ENCODE measurements around the gene CCZ1.
"Not testable (repeated sequence)": the region's sequence is repeated elsewhere in the genome, so short reads cannot be mapped to it uniquely, and the experiment has no call there.

CCZ1 gene

GRCh38 chr7:5870311-5870710 lies 28.2 kb upstream of the CCZ1 start:
- H3K4me2 ChIP-seq (ENCODE audit: low read length): no peak overlapping the region

DNA sequence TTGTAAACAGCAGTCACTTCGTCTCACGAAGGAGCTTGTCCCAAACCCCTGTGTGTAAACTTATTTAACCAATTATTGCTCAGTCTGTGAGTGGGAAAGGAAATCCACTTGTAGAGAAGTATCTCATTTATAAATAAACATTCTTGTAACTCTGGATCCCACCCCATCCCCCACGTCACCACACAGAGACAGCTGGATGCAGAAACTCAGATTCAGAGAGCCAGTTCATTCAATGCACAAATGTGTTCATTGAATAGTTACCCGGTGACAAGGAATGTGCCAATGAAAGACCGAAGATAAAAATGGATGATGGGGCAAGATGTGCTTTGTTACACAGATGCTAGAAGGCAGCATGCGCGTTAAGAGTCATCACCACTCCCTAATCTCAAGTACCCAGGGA lies 26.2 kb upstream of the CCZ1 start:
- Histone ChIP-seq H4K20me1 (ENCODE audit: insufficient read depth, low read length) (no peaks in the 10 kb centered on the region), H3K79me2 (ENCODE audit: low read length) (no peaks in the 10 kb centered on the region), H3K27ac (ENCODE audit: low read length) (no peak overlapping the region), H3K27me3 (ENCODE audit: low read depth, low read length) (no peaks in the 10 kb centered on the region), H3K9me3 (ENCODE audit: insufficient read depth, low read length) (no peaks in the 10 kb centered on the region), H2AFZ (ENCODE audit: low read depth, low read length) (no peak overlapping the region), H3K4me2 (ENCODE audit: low read length) (no peak overlapping the region), H3K9ac (ENCODE audit: low read length) (no peak overlapping the region), H3K4me3 (ENCODE audit: low read length) (no peak overlapping the region), H3K36me3 (replicated peaks; ENCODE audit: low read depth, low read length) (no peaks in the 10 kb centered on the region), H3K4me1 (ENCODE audit: low read length) (no peaks in the 10 kb centered on the region)
- TF ChIP-seq, protein P1, sequence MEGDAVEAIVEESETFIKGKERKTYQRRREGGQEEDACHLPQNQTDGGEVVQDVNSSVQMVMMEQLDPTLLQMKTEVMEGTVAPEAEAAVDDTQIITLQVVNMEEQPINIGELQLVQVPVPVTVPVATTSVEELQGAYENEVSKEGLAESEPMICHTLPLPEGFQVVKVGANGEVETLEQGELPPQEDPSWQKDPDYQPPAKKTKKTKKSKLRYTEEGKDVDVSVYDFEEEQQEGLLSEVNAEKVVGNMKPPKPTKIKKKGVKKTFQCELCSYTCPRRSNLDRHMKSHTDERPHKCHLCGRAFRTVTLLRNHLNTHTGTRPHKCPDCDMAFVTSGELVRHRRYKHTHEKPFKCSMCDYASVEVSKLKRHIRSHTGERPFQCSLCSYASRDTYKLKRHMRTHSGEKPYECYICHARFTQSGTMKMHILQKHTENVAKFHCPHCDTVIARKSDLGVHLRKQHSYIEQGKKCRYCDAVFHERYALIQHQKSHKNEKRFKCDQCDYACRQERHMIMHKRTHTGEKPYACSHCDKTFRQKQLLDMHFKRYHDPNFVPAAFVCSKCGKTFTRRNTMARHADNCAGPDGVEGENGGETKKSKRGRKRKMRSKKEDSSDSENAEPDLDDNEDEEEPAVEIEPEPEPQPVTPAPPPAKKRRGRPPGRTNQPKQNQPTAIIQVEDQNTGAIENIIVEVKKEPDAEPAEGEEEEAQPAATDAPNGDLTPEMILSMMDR (IDR thresholded peaks at IDR 0.05; ENCODE audit: low read depth, low read length): no peak
- TF ChIP-seq EZH2phosphoT487 (IDR thresholded peaks at IDR 0.05; ENCODE audit: low read depth): no peak

More at GRCh38 chr7:5870311-5870710, 28.2 kb upstream of the CCZ1 start:
- H3K9ac ChIP-seq (ENCODE audit: low read length): no peak overlapping the region
- no peaks in the 10 kb centered on the region for H3K79me2 ChIP-seq (ENCODE audit: low read length)
- no peak for TF ChIP-seq EZH2phosphoT487 (IDR thresholded peaks at IDR 0.05; ENCODE audit: low read depth)
- TF ChIP-seq, protein P1 (IDR thresholded peaks at IDR 0.05; ENCODE audit: low read depth, low read length): no peak
- H3K4me3 ChIP-seq (ENCODE audit: low read length): no peak overlapping the region
- H3K4me1 ChIP-seq (ENCODE audit: low read length): peaks cover 8% of the 10 kb centered on the region
- no peaks in the 10 kb centered on the region for H3K9me3 ChIP-seq (ENCODE audit: insufficient read depth, low read length)
- H3K27me3 ChIP-seq (ENCODE audit: low read depth, low read length): no peaks in the 10 kb centered on the region
- H2AFZ ChIP-seq (ENCODE audit: low read depth, low read length): no peak overlapping the region
- H3K36me3 ChIP-seq (replicated peaks; ENCODE audit: low read depth, low read length): no peaks in the 10 kb centered on the region
- H4K20me1 ChIP-seq (ENCODE audit: insufficient read depth, low read length): no peaks in the 10 kb centered on the region
- no peak overlapping the region for H3K27ac ChIP-seq (ENCODE audit: low read length)

DNA sequence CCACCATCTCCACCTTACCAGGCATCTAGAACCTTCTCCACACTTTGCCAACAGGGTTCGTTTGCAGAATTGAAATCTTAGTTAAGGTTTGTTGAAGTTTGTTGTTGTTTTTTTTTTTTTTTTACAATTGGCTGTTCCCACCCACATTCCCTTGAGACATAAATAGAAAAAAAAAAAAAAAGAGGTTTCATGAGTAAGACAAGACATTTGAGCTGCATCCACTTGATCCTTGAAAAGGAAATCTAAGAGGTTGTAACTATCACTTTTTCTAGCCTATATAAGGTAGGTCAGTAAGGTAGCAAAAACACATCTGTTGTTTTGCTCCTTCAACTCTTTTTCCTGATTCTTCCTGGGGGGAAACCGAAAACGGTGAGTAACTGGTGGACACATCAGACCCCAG lies 18.9 kb upstream of the CCZ1 start:
- not testable (repeated sequence) for H3K27me3 ChIP-seq (ENCODE audit: low read depth, low read length); H3K4me3 ChIP-seq (ENCODE audit: low read length); H3K79me2 ChIP-seq (ENCODE audit: low read length); H3K4me2 ChIP-seq (ENCODE audit: low read length); H3K36me3 ChIP-seq (replicated peaks; ENCODE audit: low read depth, low read length); H2AFZ ChIP-seq (ENCODE audit: low read depth, low read length); H3K4me1 ChIP-seq (ENCODE audit: low read length); H3K9me3 ChIP-seq (ENCODE audit: insufficient read depth, low read length); H3K27ac ChIP-seq (ENCODE audit: low read length); H4K20me1 ChIP-seq (ENCODE audit: insufficient read depth, low read length); H3K9ac ChIP-seq (ENCODE audit: low read length)

GRCh38 chr7:5880106-5880505 lies 18.4 kb upstream of the CCZ1 start:
- not testable (repeated sequence) for H3K79me2 ChIP-seq (ENCODE audit: low read length)

GRCh38 chr7:5884431-5884830 lies 14.1 kb upstream of the CCZ1 start:
- H3K27me3 ChIP-seq (ENCODE audit: low read depth, low read length); H3K4me1 ChIP-seq (ENCODE audit: low read length); H3K79me2 ChIP-seq (ENCODE audit: low read length); H4K20me1 ChIP-seq (ENCODE audit: insufficient read depth, low read length); H2AFZ ChIP-seq (ENCODE audit: low read depth, low read length); H3K9ac ChIP-seq (ENCODE audit: low read length); H3K4me3 ChIP-seq (ENCODE audit: low read length); H3K27ac ChIP-seq (ENCODE audit: low read length); H3K36me3 ChIP-seq (replicated peaks; ENCODE audit: low read depth, low read length); H3K4me2 ChIP-seq (ENCODE audit: low read length); H3K9me3 ChIP-seq (ENCODE audit: insufficient read depth, low read length): not testable (repeated sequence)

More at GRCh38 chr7:5880106-5880505, 18.4 kb upstream of the CCZ1 start:
- H3K4me1 ChIP-seq (ENCODE audit: low read length); H3K27me3 ChIP-seq (ENCODE audit: low read depth, low read length); H3K4me2 ChIP-seq (ENCODE audit: low read length); H4K20me1 ChIP-seq (ENCODE audit: insufficient read depth, low read length); H3K27ac ChIP-seq (ENCODE audit: low read length); H3K9me3 ChIP-seq (ENCODE audit: insufficient read depth, low read length); H2AFZ ChIP-seq (ENCODE audit: low read depth, low read length); H3K4me3 ChIP-seq (ENCODE audit: low read length); H3K9ac ChIP-seq (ENCODE audit: low read length); H3K36me3 ChIP-seq (replicated peaks; ENCODE audit: low read depth, low read length): not testable (repeated sequence)

DNA sequence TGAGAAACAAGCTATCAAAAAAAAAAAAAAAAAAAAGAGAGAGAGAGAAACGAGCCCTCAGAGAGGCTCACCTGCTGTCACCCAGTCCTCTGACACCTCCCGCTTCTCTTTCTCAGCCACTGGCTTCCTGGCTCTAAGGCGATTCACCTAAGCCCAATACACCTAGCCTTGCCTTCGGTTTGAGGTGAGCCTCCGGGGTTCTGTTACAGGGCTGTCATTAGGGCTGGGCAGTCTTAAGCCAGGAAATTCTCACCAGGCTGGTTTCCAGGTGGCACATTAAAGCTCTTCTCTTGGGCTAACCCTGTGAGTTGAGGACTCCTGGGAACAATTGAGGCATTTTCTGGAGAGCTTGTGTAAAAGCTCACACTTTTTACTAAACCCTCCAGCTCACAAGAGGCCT lies 10.5 kb upstream of the CCZ1 start:
- not testable (repeated sequence) for H3K9ac ChIP-seq (ENCODE audit: low read length); H3K4me2 ChIP-seq (ENCODE audit: low read length); H4K20me1 ChIP-seq (ENCODE audit: insufficient read depth, low read length); H2AFZ ChIP-seq (ENCODE audit: low read depth, low read length); H3K4me1 ChIP-seq (ENCODE audit: low read length); H3K4me3 ChIP-seq (ENCODE audit: low read length); H3K36me3 ChIP-seq (replicated peaks; ENCODE audit: low read depth, low read length); H3K27me3 ChIP-seq (ENCODE audit: low read depth, low read length); H3K79me2 ChIP-seq (ENCODE audit: low read length); H3K9me3 ChIP-seq (ENCODE audit: insufficient read depth, low read length); H3K27ac ChIP-seq (ENCODE audit: low read length)

GRCh38 chr7:5890244-5890643 lies 8.3 kb upstream of the CCZ1 start:
- not testable (repeated sequence) for H3K4me2 ChIP-seq (ENCODE audit: low read length); H4K20me1 ChIP-seq (ENCODE audit: insufficient read depth, low read length); H3K4me1 ChIP-seq (ENCODE audit: low read length); H2AFZ ChIP-seq (ENCODE audit: low read depth, low read length); H3K79me2 ChIP-seq (ENCODE audit: low read length); H3K4me3 ChIP-seq (ENCODE audit: low read length); H3K9ac ChIP-seq (ENCODE audit: low read length); H3K27ac ChIP-seq (ENCODE audit: low read length); H3K9me3 ChIP-seq (ENCODE audit: insufficient read depth, low read length); H3K36me3 ChIP-seq (replicated peaks; ENCODE audit: low read depth, low read length); H3K27me3 ChIP-seq (ENCODE audit: low read depth, low read length)

Measured in OCI-LY3 (cell line).